Hematopoietic multipotent progenitor cell treated with erythropoietin and hydrocortisone succinate and interleukin-3 and kit ligand, for 17 days (in vitro differentiated cells): ENCODE data around the gene LRRTM1.

Experiments used
- DNase-seq: peaks from one replicate; pipeline ENCODE4 v3.0.0-alpha.2; 2015; ENCODE audit warnings: low spot score

LRRTM1 gene

GRCh38 chr2:80303909-80304837 lies at the start of gene LRRTM1:
Gene LRRTM1, minus strand, starts transcription at chr2:80304752. Its CDS starts 933 bp downstream, at chr2:80303819.
- no peak for DNase-seq

- no peak for DNase-seq
Observed at GRCh38 chr2:80351231-80351630, 46.7 kb upstream of the LRRTM1 start.

- DNase-seq, result no peak
Observed at GRCh38 chr2:80348953-80349352, 44.4 kb upstream of the LRRTM1 start.

GRCh38 chr2:80348078-80348477 lies 43.5 kb upstream of the LRRTM1 start:
- no peak for DNase-seq

GRCh38 chr2:80340022-80340421 lies 35.5 kb upstream of the LRRTM1 start:
- DNase-seq, result no peak

GRCh38 chr2:80338794-80339193 lies 34.2 kb upstream of the LRRTM1 start:
- no peak for DNase-seq

- no peak for DNase-seq
Observed at GRCh38 chr2:80335411-80335810, 30.9 kb upstream of the LRRTM1 start.

- no peak for DNase-seq
Observed at GRCh38 chr2:80333886-80334285, 29.3 kb upstream of the LRRTM1 start.

- DNase-seq, result no peak
Observed at GRCh38 chr2:80330527-80331450, 26.2 kb upstream of the LRRTM1 start.

- DNase-seq, result no peak
Observed at GRCh38 chr2:80329491-80329890, 24.9 kb upstream of the LRRTM1 start.

GRCh38 chr2:80328159-80328571 lies 23.6 kb upstream of the LRRTM1 start:
- no peak for DNase-seq

GRCh38 chr2:80326861-80327260 lies 22.3 kb upstream of the LRRTM1 start:
- no peak for DNase-seq

- DNase-seq, result no peak
Observed at GRCh38 chr2:80326214-80326613, 21.7 kb upstream of the LRRTM1 start.

GRCh38 chr2:80324525-80324924 lies 20.0 kb upstream of the LRRTM1 start:
- no peak for DNase-seq

- no peak for DNase-seq
Observed at GRCh38 chr2:80323610-80324009, 19.1 kb upstream of the LRRTM1 start.

- DNase-seq, result no peak
Observed at GRCh38 chr2:80322958-80323357, 18.4 kb upstream of the LRRTM1 start.

GRCh38 chr2:80322311-80322920 lies 17.9 kb upstream of the LRRTM1 start:
- DNase-seq, result no peak

GRCh38 chr2:80312282-80312839 lies 7.8 kb upstream of the LRRTM1 start:
- no peak for DNase-seq

GRCh38 chr2:80311304-80311703 lies 6.8 kb upstream of the LRRTM1 start:
- DNase-seq, result no peak

GRCh38 chr2:80303006-80303908 lies 1.3 kb downstream of the LRRTM1 start:
- DNase-seq, result no peak
